SH-SY5Y (cell line): ENCODE results near the gene C2CD4C.

Experiments
- GATA2 ChIP-seq: IDR thresholded peaks from 2 replicates; pipeline ENCODE4 v1.6.1; 2011; ENCODE audit warnings: mild to moderate bottlenecking, low read depth, low read length
- GATA3 ChIP-seq: IDR thresholded peaks from 2 replicates; pipeline ENCODE4 v1.6.1; 2011; ENCODE audit warnings: low read depth, mild to moderate bottlenecking, low read length, moderate library complexity

DNA sequence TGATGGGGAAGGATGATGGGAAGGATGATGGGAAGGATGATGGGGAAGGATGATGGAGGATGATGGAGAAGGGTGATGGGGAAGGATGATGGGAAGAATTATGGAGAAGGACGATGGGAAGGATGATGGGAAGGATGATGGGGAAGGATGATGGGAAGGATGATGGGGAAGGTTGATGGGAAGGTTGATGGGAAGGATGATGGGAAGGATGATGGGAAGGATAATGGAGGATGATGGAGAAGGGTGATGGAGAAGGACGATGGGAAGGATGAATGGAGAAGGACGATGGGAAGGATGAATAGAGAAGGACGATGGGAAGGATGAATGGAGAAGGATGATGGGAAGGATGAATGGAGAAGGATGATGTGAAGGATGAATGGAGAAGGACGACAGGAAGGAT lies 13.5 kb downstream of the C2CD4C start:
- no peak for TF ChIP-seq GATA2
- no peak for TF ChIP-seq GATA3
